ENCODE data around the gene GBP3.

DNA sequence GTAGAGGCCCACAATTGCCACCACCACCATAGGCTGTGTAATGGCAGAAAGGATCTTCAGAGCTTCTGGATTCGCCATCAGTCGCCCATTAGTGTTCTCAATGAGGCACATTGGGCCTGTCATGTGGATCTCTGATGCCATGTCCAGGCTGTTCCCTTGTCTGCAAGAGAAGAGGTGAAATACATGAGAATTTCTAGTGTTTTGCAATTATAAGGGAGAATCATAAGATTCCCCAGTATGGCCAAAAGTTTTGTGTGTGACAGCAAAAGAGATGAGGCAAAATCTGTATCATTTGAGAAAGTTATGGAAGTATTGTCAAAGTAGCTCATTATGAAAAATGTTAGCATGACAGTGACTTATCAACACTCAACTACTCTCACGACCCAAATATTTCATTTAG, 40.4 kb upstream of the GBP3 start:
- no peak for TF ChIP-seq EP300 (IDR thresholded peaks at IDR 0.05)
- TF ChIP-seq, protein P1, sequence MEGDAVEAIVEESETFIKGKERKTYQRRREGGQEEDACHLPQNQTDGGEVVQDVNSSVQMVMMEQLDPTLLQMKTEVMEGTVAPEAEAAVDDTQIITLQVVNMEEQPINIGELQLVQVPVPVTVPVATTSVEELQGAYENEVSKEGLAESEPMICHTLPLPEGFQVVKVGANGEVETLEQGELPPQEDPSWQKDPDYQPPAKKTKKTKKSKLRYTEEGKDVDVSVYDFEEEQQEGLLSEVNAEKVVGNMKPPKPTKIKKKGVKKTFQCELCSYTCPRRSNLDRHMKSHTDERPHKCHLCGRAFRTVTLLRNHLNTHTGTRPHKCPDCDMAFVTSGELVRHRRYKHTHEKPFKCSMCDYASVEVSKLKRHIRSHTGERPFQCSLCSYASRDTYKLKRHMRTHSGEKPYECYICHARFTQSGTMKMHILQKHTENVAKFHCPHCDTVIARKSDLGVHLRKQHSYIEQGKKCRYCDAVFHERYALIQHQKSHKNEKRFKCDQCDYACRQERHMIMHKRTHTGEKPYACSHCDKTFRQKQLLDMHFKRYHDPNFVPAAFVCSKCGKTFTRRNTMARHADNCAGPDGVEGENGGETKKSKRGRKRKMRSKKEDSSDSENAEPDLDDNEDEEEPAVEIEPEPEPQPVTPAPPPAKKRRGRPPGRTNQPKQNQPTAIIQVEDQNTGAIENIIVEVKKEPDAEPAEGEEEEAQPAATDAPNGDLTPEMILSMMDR (IDR thresholded peaks at IDR 0.05) = no peak
